ENCODE results near the gene PTPN7. TPM values are rescaled to one million over a fixed set of nuclear protein-coding genes. Genes with fewer than 3 reads are reported as not detected.

Gene PTPN7
- total RNA-seq, 2 donors from 2014 or later, result not detected

GRCh38 chr1:202127836-202128622, 32.4 kb downstream of the PTPN7 start:
- Mint-ChIP-seq H3K36me3 (ENCODE audit: low read depth) (peaks cover 11% of the 10 kb centered on the region), H3K27ac (no peak overlapping the region), H3K9me3 (no peaks in the 10 kb centered on the region), H3K27me3 (ENCODE audit: insufficient read depth) (peaks cover 2% of the 10 kb centered on the region), H3K4me3 (no peak overlapping the region), H3K4me1 (peaks cover 4% of the 10 kb centered on the region)
- Histone ChIP-seq H3K9ac (ENCODE audit: extremely low read depth, low read length, poor library complexity, severe bottlenecking) (no peak overlapping the region), H3K4me3 (ENCODE audit: low read length) (no peak overlapping the region), H3K4me1 (ENCODE audit: control insufficient read depth, insufficient read depth, low read length) (no peaks in the 10 kb centered on the region), H3K27ac (ENCODE audit: low read depth, low read length) (no peak overlapping the region), H3K36me3 (ENCODE audit: control insufficient read depth, insufficient read depth, low read length) (peaks cover 12% of the 10 kb centered on the region), H3K27me3 (ENCODE audit: control insufficient read depth, insufficient read depth, low read length, poor library complexity, severe bottlenecking) (no peaks in the 10 kb centered on the region), H3K9me3 (ENCODE audit: control insufficient read depth, low read length) (no peaks in the 10 kb centered on the region)
- 93 to 100% methylated on average over 10 to 26 of the region's 26 CpGs for WGBS, 2 experiments (ENCODE audit: insufficient coverage in 1 of 2, insufficient read length in 1 of 2)
- TF ChIP-seq CTCF (conservative IDR thresholded peaks at IDR 0.05), result no peak
- DNase-seq, result peak; percentile 45

- peaks cover 2% of the 10 kb centered on the region for H3K27me3 Mint-ChIP-seq (ENCODE audit: insufficient read depth)
- Histone ChIP-seq H3K9ac (ENCODE audit: extremely low read depth, low read length, poor library complexity, severe bottlenecking) (no peak overlapping the region), H3K27ac (ENCODE audit: low read depth, low read length) (no peak overlapping the region), H3K9me3 (ENCODE audit: control insufficient read depth, low read length) (no peaks in the 10 kb centered on the region), H3K4me3 (ENCODE audit: low read length) (no peak overlapping the region), H3K27me3 (ENCODE audit: control insufficient read depth, insufficient read depth, low read length, poor library complexity, severe bottlenecking) (no peaks in the 10 kb centered on the region), H3K4me1 (ENCODE audit: control insufficient read depth, insufficient read depth, low read length) (no peaks in the 10 kb centered on the region), H3K36me3 (ENCODE audit: control insufficient read depth, insufficient read depth, low read length) (peaks cover 2% of the 10 kb centered on the region)
- peaks cover 4% of the 10 kb centered on the region for H3K4me1 Mint-ChIP-seq
- H3K9me3 Mint-ChIP-seq, result no peaks in the 10 kb centered on the region
- H3K36me3 Mint-ChIP-seq (ENCODE audit: low read depth), result peaks cover 4% of the 10 kb centered on the region
- H3K27ac Mint-ChIP-seq, result no peak overlapping the region
- TF ChIP-seq CTCF (conservative IDR thresholded peaks at IDR 0.05), result no peak
- DNase-seq, result no peak
- 86 to 97% methylated on average over 1 to 4 of the region's 6 CpGs for WGBS, 2 experiments (ENCODE audit: insufficient coverage in 1 of 2, insufficient read length in 1 of 2)
- no peak overlapping the region for H3K4me3 Mint-ChIP-seq
Measured at GRCh38 chr1:202127061-202127460, 33.3 kb downstream of the PTPN7 start.

- DNase-seq, result no peak
- Histone ChIP-seq H3K36me3 (ENCODE audit: control insufficient read depth, insufficient read depth, low read length) (no peaks in the 10 kb centered on the region), H3K27ac (ENCODE audit: low read depth, low read length) (no peak overlapping the region), H3K9ac (ENCODE audit: extremely low read depth, low read length, poor library complexity, severe bottlenecking) (no peak overlapping the region), H3K4me3 (ENCODE audit: low read length) (no peak overlapping the region), H3K4me1 (ENCODE audit: control insufficient read depth, insufficient read depth, low read length) (no peaks in the 10 kb centered on the region), H3K27me3 (ENCODE audit: control insufficient read depth, insufficient read depth, low read length, poor library complexity, severe bottlenecking) (no peaks in the 10 kb centered on the region), H3K9me3 (ENCODE audit: control insufficient read depth, low read length) (no peaks in the 10 kb centered on the region)
- Mint-ChIP-seq H3K9me3 (no peaks in the 10 kb centered on the region), H3K27ac (no peak overlapping the region), H3K4me3 (no peak overlapping the region), H3K36me3 (ENCODE audit: low read depth) (no peaks in the 10 kb centered on the region), H3K27me3 (ENCODE audit: insufficient read depth) (peaks cover 2% of the 10 kb centered on the region), H3K4me1 (peaks cover 4% of the 10 kb centered on the region)
- WGBS, 2 experiments (ENCODE audit: insufficient coverage in 1 of 2, insufficient read length in 1 of 2), result 72% methylated on average over 9 of the region's 9 CpGs; no CpG with 5 or more reads in 1 of the 2 experiments
- no peak for TF ChIP-seq CTCF (conservative IDR thresholded peaks at IDR 0.05)
Measured at GRCh38 chr1:202126426-202126825, 34.0 kb downstream of the PTPN7 start.

Data from endodermal cell (in vitro differentiated cells).